ENCODE results near the gene NBEAL2. TPM values are rescaled to one million over a fixed set of nuclear protein-coding genes. Genes with fewer than 3 reads are reported as not detected.

Gene NBEAL2
- total RNA-seq: 10 to 100 TPM; 75.5 to 86.9 (median 80.7) TPM

DNA sequence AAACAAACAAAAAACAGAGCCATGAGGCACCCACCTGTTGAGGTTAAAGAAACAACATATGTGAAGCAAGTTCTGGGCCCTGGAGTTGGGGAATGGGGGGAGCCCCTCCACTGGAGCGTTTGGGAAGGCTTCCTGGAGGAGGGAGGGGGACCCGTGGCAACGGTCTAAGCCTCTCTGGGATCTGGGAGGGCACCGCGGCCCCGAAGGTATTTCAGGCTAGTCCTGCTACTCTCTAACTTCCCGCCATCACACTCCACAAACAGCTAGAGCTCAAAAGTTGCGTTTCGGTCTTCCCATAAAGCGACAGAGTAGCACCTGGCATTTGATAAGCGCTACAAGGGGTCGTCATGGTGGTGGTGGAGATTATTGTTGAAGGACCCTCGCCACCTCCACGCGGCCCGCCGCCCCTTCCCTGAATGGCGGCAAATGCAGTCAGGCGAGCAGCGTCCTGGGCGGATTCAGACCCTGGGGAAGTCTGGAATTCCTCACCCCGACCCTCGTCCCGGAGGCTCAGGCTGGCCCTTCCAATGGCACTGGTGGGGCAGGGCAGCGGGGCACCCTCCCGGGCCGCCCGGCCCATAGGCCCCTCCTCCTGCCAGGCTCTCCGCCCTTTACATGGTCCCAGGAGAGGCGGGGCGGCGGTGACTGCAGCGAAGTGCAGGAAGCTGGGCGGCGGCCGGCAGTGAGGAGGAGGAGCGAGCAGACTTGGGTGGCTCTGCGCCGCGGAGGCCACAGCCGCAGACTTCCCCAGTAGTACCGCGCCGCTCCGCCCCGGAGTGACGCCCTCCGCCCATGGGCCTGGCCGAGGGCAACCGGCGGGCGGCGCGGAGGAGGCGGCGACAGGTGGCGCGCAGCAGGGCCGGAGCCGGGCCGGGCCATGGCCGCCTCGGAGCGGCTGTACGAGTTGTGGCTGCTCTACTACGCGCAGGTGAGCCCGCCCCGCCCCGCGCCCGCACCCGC lies at the start of gene NBEAL2:
Gene NBEAL2, plus strand, starts transcription at position 682 of the 960 bp plus-strand sequence. Its CDS starts 196 bp downstream, at position 878.
- Mint-ChIP-seq H3K27me3 (ENCODE audit: low read depth) (no peaks in the 10 kb centered on the region), H3K4me3 (peak within 1 kb of the TSS; percentile 85), H3K4me1 (ENCODE audit: low read depth) (peaks cover 63% of the 10 kb centered on the region), H3K36me3 (ENCODE audit: insufficient read depth) (peaks cover 10% of the 10 kb centered on the region), H3K9me3 (no peaks in the 10 kb centered on the region)
- peak; percentile 85 to 86 for ATAC-seq
- DNase-seq: peak; percentile 94

DNA sequence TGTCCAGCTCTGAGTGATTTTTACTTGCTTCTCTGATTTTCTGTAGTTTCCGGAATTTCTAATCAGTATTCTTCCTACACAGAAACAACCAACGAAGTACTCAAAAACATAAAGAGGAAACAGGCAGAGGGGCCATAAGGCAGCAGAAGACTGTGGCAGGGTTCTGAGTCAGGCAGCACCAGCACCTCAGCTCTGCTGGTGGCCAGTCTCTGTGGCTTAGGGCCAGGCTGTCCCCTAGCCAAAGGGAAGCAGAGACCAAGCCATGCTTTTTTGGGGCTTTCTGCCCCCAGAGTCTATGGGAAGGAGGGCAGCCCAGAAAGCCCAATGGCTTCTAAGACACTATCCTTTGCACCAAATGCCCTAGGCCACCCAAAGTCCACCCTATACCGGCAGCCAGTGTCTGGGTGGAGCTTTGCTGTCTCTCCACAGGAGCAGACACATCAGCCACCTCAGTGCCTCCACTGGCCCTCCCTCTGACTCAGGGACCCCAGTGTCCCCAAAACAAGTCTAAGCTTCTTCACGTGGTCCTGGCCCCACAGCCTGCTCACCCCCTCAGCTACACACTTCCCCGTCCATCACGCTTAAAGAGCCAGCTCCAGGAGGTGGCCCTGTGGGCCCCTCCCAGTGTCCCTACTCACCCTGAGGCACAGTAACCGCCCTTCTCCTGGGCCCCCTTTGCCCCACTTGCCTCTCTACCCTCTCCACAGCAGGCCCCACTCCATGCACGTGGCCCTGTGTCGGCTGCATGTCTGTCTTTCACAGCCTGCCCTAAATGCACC lies 49.1 kb upstream of the NBEAL2 start:
- Mint-ChIP-seq H3K9me3 (peaks cover 10% of the 10 kb centered on the region), H3K4me1 (ENCODE audit: low read depth) (peaks cover 76% of the 10 kb centered on the region), H3K27me3 (ENCODE audit: low read depth) (no peaks in the 10 kb centered on the region), H3K36me3 (ENCODE audit: insufficient read depth) (peaks cover 24% of the 10 kb centered on the region), H3K4me3 (no peak overlapping the region)
- no peak for ATAC-seq
- DNase-seq: no peak

DNA sequence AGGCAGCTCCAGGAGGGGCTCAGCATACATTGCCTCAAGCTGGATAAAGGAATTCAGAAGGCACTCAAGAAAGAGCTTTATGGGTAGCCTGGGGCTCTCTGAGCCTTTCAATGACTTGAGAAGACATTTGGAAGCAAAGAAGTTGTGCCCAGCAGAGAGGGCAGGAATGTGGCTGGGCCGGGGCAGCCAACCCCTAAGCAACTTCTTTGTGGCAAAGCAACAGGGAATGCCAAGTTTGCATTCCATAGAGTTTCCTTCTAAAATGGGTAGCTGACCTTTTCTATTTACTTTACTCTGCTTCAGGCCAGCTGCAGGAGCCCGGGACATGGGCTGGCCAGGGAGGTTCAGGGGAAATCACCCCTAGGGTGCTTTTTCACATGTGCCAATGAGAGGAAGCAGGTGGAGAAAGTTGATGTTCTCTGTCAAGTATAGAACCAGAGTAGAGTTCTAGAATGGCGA lies 48.5 kb upstream of the NBEAL2 start:
- ATAC-seq (no peak), DNase-seq (no peak)
- H3K9me3 Mint-ChIP-seq: peaks cover 10% of the 10 kb centered on the region
- no peak overlapping the region for H3K4me3 Mint-ChIP-seq
- peaks cover 74% of the 10 kb centered on the region for H3K4me1 Mint-ChIP-seq (ENCODE audit: low read depth)
- no peaks in the 10 kb centered on the region for H3K27me3 Mint-ChIP-seq (ENCODE audit: low read depth)
- peaks cover 23% of the 10 kb centered on the region for H3K36me3 Mint-ChIP-seq (ENCODE audit: insufficient read depth)

GRCh38 chr3:46931631-46932331 lies 47.7 kb upstream of the NBEAL2 start:
- Mint-ChIP-seq H3K36me3 (ENCODE audit: insufficient read depth) (peaks cover 26% of the 10 kb centered on the region), H3K4me1 (ENCODE audit: low read depth) (peaks cover 69% of the 10 kb centered on the region), H3K27me3 (ENCODE audit: low read depth) (no peaks in the 10 kb centered on the region), H3K9me3 (peaks cover 10% of the 10 kb centered on the region), H3K4me3 (no peak overlapping the region)
- DNase-seq: no peak
- no peak for ATAC-seq

DNA sequence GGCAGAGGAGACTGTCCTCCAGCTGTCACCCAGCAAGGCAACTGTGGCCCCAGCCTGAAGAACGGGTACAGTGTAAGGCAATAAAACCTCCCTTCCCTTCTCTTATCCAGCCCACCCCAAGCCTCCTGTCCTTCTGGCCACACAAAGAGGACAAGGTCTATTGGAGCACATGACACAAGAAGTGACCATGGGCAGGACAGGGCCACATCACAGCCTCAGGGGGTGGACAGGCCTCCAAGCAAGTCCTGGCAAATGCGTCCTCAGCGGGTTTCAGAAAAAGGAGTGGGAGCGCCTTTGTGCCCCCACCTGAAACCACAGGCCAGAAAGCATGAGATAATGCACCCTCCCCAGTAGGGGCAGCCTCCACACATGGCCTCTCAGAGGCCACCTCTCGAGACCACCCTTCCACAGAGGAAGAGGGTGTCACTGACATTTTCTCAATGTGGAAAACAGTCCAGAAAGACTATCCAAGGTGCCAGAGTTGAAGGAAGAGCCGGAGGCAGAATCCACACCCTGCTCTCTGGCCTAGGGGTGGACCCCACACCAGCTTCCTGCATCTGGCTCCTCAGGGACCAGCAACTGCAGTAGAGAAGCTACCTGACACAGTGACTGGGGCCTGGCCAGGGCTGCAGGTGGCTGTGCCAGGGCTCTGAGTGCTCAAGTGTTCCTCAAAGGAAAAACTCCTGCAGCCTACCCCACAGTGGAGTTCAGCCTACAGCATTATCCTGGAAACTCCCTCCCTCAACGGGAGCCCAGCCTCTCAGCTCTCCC lies 46.8 kb upstream of the NBEAL2 start:
- ATAC-seq: no peak
- Mint-ChIP-seq H3K27me3 (ENCODE audit: low read depth) (no peaks in the 10 kb centered on the region), H3K4me1 (ENCODE audit: low read depth) (peaks cover 61% of the 10 kb centered on the region), H3K4me3 (no peak overlapping the region), H3K36me3 (ENCODE audit: insufficient read depth) (peaks cover 26% of the 10 kb centered on the region), H3K9me3 (peaks cover 10% of the 10 kb centered on the region)
- no peak for DNase-seq

DNA sequence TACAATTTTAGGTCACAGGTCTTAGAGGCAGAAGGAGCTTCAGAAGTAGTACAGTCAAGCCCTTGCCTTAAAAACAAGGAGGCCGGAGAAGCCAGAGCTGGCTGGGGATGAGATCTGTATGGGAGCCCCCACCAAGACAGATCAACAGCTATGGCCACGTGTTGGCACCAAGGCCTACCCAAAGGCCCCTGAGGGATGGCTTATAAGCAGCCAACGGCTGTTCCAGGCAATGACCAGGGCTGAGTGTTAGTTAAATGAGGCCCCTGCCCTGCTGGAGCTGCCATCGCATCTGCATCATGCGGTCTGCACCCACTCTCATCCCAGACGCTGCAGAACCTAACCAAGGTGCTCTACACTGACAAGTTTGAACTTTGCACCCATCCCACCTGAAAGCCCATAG lies 46.2 kb upstream of the NBEAL2 start:
- DNase-seq (no peak), ATAC-seq (no peak)
- no peak overlapping the region for H3K4me3 Mint-ChIP-seq
- H3K4me1 Mint-ChIP-seq (ENCODE audit: low read depth): peaks cover 62% of the 10 kb centered on the region
- H3K36me3 Mint-ChIP-seq (ENCODE audit: insufficient read depth): peaks cover 32% of the 10 kb centered on the region
- no peaks in the 10 kb centered on the region for H3K27me3 Mint-ChIP-seq (ENCODE audit: low read depth)
- H3K9me3 Mint-ChIP-seq: peaks cover 9% of the 10 kb centered on the region

GRCh38 chr3:46934072-46934471 lies 45.4 kb upstream of the NBEAL2 start:
- peaks cover 1% of the 10 kb centered on the region for H3K9me3 Mint-ChIP-seq
- no peak overlapping the region for H3K4me3 Mint-ChIP-seq
- H3K4me1 Mint-ChIP-seq (ENCODE audit: low read depth): peaks cover 58% of the 10 kb centered on the region
- H3K27me3 Mint-ChIP-seq (ENCODE audit: low read depth): no peaks in the 10 kb centered on the region
- ATAC-seq (no peak), DNase-seq (no peak)
- H3K36me3 Mint-ChIP-seq (ENCODE audit: insufficient read depth): peaks cover 28% of the 10 kb centered on the region

- peaks cover 57% of the 10 kb centered on the region for H3K4me1 Mint-ChIP-seq (ENCODE audit: low read depth)
- H3K27me3 Mint-ChIP-seq (ENCODE audit: low read depth): no peaks in the 10 kb centered on the region
- H3K9me3 Mint-ChIP-seq: no peaks in the 10 kb centered on the region
- H3K4me3 Mint-ChIP-seq: no peak overlapping the region
- ATAC-seq (no peak), DNase-seq (no peak)
- peaks cover 26% of the 10 kb centered on the region for H3K36me3 Mint-ChIP-seq (ENCODE audit: insufficient read depth)
Measured at GRCh38 chr3:46934498-46935167, 44.8 kb upstream of the NBEAL2 start.

GRCh38 chr3:46935168-46935858 lies 44.2 kb upstream of the NBEAL2 start:
- Mint-ChIP-seq H3K27me3 (ENCODE audit: low read depth) (no peaks in the 10 kb centered on the region), H3K4me1 (ENCODE audit: low read depth) (peaks cover 58% of the 10 kb centered on the region), H3K9me3 (no peaks in the 10 kb centered on the region), H3K36me3 (ENCODE audit: insufficient read depth) (peaks cover 30% of the 10 kb centered on the region), H3K4me3 (no peak overlapping the region)
- DNase-seq (no peak), ATAC-seq (peak in 1 of 2 donors; percentile 37)

DNA sequence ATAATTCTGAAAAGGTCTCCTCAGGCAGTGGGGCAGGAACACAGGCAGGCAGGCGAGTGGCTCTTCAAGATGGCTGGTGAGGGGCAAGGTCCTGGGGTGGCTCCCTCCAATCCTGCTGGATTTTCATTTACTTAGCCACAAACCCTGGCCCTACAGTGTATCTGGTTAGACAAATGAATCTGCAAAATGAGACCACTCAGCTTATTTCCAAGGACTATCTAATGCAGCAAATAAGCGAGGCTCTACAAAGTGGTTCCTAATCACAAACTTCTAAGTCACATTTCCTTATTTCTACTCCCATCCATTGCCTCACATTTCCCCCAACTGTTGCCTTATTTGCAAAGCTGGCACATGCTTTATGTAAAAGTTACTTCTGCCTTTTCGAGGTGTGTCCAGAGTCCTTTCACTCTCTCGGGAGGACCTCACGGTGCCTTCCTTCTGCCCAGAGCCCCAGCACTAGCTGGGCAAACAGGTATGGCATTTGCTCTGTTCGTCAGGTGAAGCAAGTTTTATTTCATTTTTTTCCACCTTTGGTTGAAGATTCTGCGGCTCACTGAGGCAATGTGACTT lies 43.4 kb upstream of the NBEAL2 start:
- no peaks in the 10 kb centered on the region for H3K9me3 Mint-ChIP-seq
- peaks cover 55% of the 10 kb centered on the region for H3K4me1 Mint-ChIP-seq (ENCODE audit: low read depth)
- ATAC-seq: no peak
- no peaks in the 10 kb centered on the region for H3K27me3 Mint-ChIP-seq (ENCODE audit: low read depth)
- peaks cover 28% of the 10 kb centered on the region for H3K36me3 Mint-ChIP-seq (ENCODE audit: insufficient read depth)
- no peak overlapping the region for H3K4me3 Mint-ChIP-seq
- DNase-seq: no peak

DNA sequence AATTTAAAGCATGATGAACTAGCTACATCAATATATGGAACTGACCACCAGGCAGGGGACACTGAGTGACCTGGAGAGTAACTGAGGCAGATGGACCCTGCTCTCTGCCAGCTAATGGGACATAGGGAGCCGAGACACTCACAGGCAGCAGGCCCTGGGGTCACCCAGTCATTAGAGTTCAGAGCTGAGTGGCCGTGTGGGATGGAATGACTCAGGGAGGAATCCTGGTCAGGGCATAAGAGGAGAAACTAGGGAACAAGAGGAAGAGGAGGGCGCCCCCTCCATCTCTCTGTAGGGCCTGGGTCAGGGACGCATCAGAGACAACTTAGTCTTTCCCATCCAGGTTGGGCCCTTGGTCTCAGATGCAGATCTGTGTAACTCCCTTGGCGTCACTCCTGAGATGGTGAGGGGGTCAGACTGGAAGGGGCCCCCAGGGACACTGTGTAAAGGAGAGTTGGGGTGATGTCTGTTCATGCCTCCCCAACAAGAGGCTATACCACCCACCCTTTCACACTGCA lies 42.7 kb upstream of the NBEAL2 start:
- no peak for DNase-seq
- peaks cover 48% of the 10 kb centered on the region for H3K4me1 Mint-ChIP-seq (ENCODE audit: low read depth)
- no peak overlapping the region for H3K4me3 Mint-ChIP-seq
- no peaks in the 10 kb centered on the region for H3K9me3 Mint-ChIP-seq
- no peak for ATAC-seq
- H3K27me3 Mint-ChIP-seq (ENCODE audit: low read depth): no peaks in the 10 kb centered on the region
- peaks cover 28% of the 10 kb centered on the region for H3K36me3 Mint-ChIP-seq (ENCODE audit: insufficient read depth)

- peaks cover 28% of the 10 kb centered on the region for H3K36me3 Mint-ChIP-seq (ENCODE audit: insufficient read depth)
- no peaks in the 10 kb centered on the region for H3K27me3 Mint-ChIP-seq (ENCODE audit: low read depth)
- H3K9me3 Mint-ChIP-seq: no peaks in the 10 kb centered on the region
- no peak overlapping the region for H3K4me3 Mint-ChIP-seq
- ATAC-seq (no peak), DNase-seq (no peak)
- H3K4me1 Mint-ChIP-seq (ENCODE audit: low read depth): peaks cover 45% of the 10 kb centered on the region
Measured at GRCh38 chr3:46938118-46938517, 41.3 kb upstream of the NBEAL2 start.
